ENCODE data around the gene RIPOR3.
"Not testable (repeated sequence)": the region's sequence is repeated elsewhere in the genome, so short reads cannot be mapped to it uniquely, and the experiment has no call there.

Gene RIPOR3

DNA sequence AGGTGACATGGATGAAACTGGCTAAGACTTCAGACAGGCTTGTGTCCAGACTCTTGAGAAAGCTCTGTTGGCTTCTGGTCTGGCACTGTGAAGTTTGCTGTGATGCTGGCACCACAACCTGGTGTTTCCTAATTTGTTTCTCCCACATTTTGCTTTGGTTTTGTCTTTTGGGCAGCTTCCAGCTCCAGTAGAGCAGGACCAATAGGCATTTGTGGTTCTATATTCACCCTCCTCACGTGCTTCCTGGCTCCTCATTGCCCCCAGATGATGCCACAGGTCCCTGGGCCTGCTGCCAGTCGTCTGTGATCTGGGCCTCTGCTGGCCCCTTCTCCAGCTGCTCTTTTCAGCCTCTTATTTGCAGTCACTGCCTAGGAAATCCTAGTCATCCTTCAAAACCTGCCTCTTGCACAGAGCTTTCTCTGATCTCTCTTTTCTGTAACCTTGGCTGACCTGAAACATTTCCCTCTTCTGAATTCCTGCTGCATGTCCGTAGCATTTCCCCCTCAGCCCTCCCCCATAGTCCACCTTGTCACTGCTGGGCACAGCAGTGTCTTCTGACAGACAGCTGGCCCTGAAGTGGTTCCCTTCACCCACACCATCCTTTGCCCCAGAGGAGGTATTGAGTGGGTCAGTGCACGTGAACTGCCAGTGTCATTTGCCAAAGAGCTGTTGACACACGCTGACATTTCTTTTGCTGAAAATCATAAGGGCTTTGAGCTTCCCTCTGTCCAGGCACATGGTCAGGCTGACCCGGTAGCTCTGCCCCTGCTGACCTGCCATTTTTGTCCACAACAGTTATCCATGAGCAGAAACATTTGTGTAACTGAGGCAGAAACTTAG, 118.2 kb downstream of the RIPOR3 start:
- Histone ChIP-seq H3K27me3 (no peaks in the 10 kb centered on the region), H3K4me2 (peak overlapping the region; percentile 50 to 83 (median 64)), H3K9me3 (replicated peaks in 1 of 11) (no peaks in the 10 kb centered on the region), H3K9ac (peak overlapping the region in 7 of 11 experiments; percentile 7 to 66 (median 29); a peak in 13 of 22 replicates), H3K27ac (peak overlapping the region in 7 of 11 experiments; percentile 0 to 54 (median 29); a peak in 12 of 22 replicates), H3K4me3 (no peak overlapping the region), H3K36me3 (peaks cover 65 to 94% (median 84%) of the 10 kb centered on the region in 11 experiments), H3K4me1 (peaks cover 46 to 52% (median 49%) of the 10 kb centered on the region in 10 experiments), H4K20me1 (peaks cover 37 to 98% (median 82%) of the 10 kb centered on the region in 11 experiments)
- TF ChIP-seq Cebpa-rat (IDR thresholded peaks at IDR 0.05): peak in 2 of 11 experiments; percentile 30 to 56; a peak in 2 of 22 replicates

DNA sequence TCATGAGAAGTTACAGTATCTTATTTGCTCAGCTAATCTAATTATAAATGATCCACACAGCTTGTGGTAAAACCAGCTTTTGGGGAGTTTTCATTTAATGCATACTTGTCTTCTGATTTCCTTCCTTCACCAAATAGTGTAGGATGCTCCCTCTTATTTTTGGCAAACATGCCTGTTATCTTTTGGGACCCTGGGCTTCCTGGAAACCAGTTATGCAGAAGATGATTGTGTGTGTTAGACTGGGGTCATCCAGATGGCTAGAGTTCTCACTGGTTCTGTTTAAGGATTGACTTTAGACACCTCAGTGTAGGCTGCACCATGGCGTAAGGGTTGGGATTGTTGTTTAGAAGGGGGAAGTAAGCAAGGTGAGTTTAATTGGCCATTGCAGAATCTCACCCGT, 119.9 kb downstream of the RIPOR3 start:
- no peak for TF ChIP-seq Cebpa-rat (IDR thresholded peaks at IDR 0.05)
- Histone ChIP-seq H4K20me1 (peaks cover 37 to 100% (median 80%) of the 10 kb centered on the region in 11 experiments), H3K27me3 (no peaks in the 10 kb centered on the region), H3K36me3 (peaks cover 66 to 94% (median 83%) of the 10 kb centered on the region in 11 experiments), H3K27ac (no peak overlapping the region), H3K4me2 (peak overlapping the region; percentile 48 to 83 (median 62); a peak in 14 of 22 replicates), H3K9me3 (replicated peaks in 1 of 11) (no peaks in the 10 kb centered on the region), H3K4me3 (no peak overlapping the region), H3K4me1 (peaks cover 46 to 66% (median 59%) of the 10 kb centered on the region in 10 experiments), H3K9ac (peak overlapping the region in 1 of 11 experiments; percentile 66; a peak in 2 of 22 replicates)

DNA sequence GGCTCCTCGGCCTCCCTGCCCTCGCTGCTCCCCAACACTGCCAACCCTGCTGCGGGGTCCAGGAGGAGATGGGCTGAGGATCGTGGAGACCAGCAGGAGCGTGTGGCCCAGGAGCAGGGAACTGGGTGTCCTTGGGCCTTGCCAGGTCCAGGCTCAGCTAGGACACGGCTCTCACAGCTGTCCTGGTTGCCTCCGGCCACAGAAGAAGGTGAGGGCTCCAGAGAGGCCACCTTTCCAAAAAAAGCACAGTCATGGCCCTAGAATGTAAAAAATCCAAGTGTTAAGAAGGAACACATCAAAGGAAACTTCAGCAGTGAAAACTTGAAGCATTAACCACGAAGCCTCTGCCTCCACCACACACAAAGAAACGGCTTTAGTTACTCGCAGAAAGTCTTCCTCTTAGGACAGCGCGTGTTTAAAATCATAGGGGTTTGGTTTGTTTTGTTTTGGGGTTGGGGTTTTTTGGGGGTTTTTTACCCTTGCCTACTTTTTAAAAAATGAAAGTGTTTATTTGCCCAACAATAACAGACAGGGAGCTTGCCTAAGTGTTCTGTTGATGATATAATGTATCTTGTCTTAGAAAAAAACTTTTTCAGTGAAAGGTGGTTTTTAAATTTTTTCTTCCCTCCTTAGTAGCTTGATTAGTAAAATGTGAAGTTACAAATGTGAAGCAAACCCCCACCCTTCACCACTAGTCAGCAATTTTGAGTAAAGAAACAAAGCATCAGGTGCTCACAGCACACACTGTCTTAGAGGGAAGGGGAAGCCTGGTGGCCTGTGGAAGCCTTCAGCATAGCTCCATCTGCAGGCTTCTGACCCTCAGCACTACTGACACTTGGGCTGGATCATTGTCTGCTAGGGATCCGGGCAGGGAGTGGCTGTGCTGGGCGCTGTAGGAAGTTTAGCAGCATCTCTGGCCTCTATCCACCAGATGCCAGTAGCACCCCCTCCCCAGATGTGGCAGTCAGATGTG, 121.2 kb downstream of the RIPOR3 start:
- peak overlapping the region; percentile 35 to 83 (median 58) for H3K4me2 ChIP-seq
- H3K9ac ChIP-seq: peak overlapping the region in 10 of 11 experiments; percentile 14 to 74 (median 28); a peak in 10 of 22 replicates
- H3K27me3 ChIP-seq: no peaks in the 10 kb centered on the region
- H3K4me1 ChIP-seq: peaks cover 46 to 78% (median 59%) of the 10 kb centered on the region in 10 experiments
- peaks cover 37 to 96% (median 82%) of the 10 kb centered on the region in 11 experiments for H4K20me1 ChIP-seq
- H3K4me3 ChIP-seq: no peak overlapping the region
- H3K27ac ChIP-seq: peak overlapping the region; percentile 12 to 68 (median 45); a peak in 20 of 22 replicates
- peaks cover 67 to 94% (median 83%) of the 10 kb centered on the region in 11 experiments for H3K36me3 ChIP-seq
- H3K9me3 ChIP-seq (replicated peaks in 1 of 11): no peaks in the 10 kb centered on the region
- no peak for TF ChIP-seq Cebpa-rat (IDR thresholded peaks at IDR 0.05)

DNA sequence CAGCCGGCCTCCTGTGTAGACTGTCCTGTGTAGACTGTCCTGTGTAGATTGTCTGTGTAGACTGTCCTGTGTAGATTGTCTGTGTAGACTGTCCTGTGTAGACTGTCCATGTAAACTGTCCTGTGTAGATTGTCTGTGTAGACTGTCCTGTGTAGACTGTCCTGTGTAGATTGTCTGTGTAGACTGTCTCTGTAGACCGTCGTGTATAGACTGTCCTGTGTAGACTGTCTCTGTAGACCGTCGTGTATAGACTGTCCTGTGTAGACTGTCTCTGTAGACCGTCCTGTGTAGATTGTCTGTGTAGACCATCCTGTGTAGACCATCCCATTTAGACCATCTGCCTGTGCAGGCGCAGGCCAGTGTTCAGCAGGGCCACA, 121.9 kb downstream of the RIPOR3 start:
- Histone ChIP-seq H3K9ac (peak overlapping the region in 8 of 11 experiments; percentile 2 to 74 (median 24); a peak in 7 of 22 replicates), H3K27ac (peak overlapping the region in 10 of 11 experiments; percentile 32 to 68 (median 46); a peak in 16 of 22 replicates), H4K20me1 (peaks cover 37 to 96% (median 83%) of the 10 kb centered on the region in 11 experiments)

DNA sequence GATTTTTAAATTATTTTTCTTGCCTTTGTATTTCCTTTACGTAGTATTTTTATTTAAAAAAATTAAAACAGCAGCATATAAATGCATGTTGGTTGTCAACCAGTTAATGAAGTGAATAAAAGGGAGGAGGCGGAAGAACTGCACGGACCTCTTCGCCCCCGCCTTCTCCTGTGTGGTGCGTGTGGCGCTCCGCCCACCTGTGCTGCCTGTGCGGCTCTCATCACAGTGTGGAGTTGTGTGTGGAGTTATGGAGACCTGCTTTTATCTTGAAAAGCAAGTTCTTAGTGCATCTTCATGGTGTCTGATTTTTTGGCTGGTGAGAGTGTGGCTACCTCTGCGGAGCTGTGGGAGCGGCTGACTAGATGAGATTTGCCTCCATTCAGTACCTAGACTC, 122.8 kb downstream of the RIPOR3 start:
- Histone ChIP-seq H3K36me3 (peaks cover 69 to 94% (median 83%) of the 10 kb centered on the region in 11 experiments), H3K4me2 (no peak overlapping the region), H3K27me3 (no peaks in the 10 kb centered on the region), H4K20me1 (peaks cover 36 to 95% (median 77%) of the 10 kb centered on the region in 11 experiments), H3K9ac (no peak overlapping the region), H3K4me3 (no peak overlapping the region), H3K4me1 (peaks cover 42 to 80% (median 56%) of the 10 kb centered on the region in 10 experiments), H3K9me3 (replicated peaks in 1 of 11) (no peaks in the 10 kb centered on the region), H3K27ac (no peak overlapping the region)
- no peak for TF ChIP-seq Cebpa-rat (IDR thresholded peaks at IDR 0.05)

More for the DNA sequence above, 121.9 kb downstream of the RIPOR3 start:
- H3K9me3 ChIP-seq (replicated peaks in 1 of 11); H3K4me3 ChIP-seq; H3K27me3 ChIP-seq: not testable (repeated sequence)
- Histone ChIP-seq H3K4me1 (peaks cover 46 to 80% (median 59%) of the 10 kb centered on the region in 10 experiments), H3K36me3 (peaks cover 67 to 94% (median 83%) of the 10 kb centered on the region in 11 experiments), H3K4me2 (peak overlapping the region; percentile 35 to 83 (median 58))

DNA sequence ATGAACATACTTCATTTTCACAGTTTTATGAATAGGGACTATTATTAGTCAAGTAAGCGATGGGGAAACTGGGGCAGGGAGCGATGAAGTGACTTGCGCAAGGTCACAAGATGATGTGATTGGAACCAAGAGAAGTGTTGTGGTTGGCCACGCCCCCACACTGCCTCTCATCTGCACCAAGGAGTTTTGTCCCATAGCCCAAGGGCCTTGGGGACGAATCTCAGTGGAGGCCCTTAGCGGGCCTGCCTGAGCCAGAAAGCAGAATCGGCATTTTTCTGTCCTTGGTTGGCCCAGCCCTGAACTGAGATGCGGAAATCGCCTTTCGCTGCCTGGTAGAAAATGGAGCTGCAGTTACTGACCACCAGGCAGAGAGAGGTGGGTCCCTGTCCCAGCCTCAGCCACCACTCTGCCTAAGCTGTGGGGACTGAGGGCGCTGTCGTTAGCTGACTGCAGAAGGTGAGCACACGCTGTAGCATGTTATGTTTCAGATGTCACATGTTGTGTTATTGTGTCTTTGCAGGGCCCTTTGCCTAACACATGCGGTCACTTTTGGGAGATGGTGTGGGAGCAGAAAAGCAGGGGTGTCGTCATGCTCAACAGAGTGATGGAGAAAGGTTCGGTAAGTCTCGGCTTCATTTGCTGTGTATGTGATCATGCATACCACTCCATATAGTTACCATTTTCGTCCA, 123.3 kb downstream of the RIPOR3 start:
- peaks cover 74 to 94% (median 86%) of the 10 kb centered on the region in 11 experiments for H3K36me3 ChIP-seq
- H4K20me1 ChIP-seq: peaks cover 31 to 95% (median 71%) of the 10 kb centered on the region in 11 experiments
- peak overlapping the region in 5 of 11 experiments; percentile 14 to 40 (median 25); a peak in 6 of 22 replicates for H3K4me2 ChIP-seq
- no peak for TF ChIP-seq Cebpa-rat (IDR thresholded peaks at IDR 0.05)
- peaks cover 37 to 74% (median 50%) of the 10 kb centered on the region in 10 experiments for H3K4me1 ChIP-seq
- H3K4me3 ChIP-seq: no peak overlapping the region
- H3K27ac ChIP-seq: no peak overlapping the region
- H3K9me3 ChIP-seq (replicated peaks in 1 of 11): no peaks in the 10 kb centered on the region
- no peak overlapping the region for H3K9ac ChIP-seq
- no peaks in the 10 kb centered on the region for H3K27me3 ChIP-seq

DNA sequence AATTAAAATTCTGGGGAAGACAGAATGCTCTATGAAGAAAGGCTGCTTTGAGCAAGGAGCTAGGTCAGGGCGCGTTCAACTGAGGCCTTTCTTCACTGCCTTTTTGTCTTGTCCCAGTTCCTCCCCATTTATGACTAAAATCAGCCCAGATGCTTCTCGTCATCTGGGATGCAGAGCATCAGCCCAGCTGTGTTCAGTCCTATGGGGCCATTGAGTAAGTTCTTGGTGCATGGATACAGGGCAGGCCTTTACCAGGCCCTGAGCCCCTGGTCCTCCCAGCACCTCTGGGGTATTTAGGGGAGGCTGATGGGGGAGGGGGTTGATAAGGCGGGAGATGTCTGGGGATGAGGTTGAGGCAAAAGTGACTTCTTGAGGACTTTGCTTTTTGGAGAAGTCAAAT, 125.5 kb downstream of the RIPOR3 start:
- peaks cover 86 to 98% (median 95%) of the 10 kb centered on the region in 11 experiments for H3K36me3 ChIP-seq
- H3K4me3 ChIP-seq: no peak overlapping the region
- H3K4me1 ChIP-seq: peaks cover 16 to 53% (median 30%) of the 10 kb centered on the region in 10 experiments
- no peaks in the 10 kb centered on the region for H3K27me3 ChIP-seq
- H4K20me1 ChIP-seq: peaks cover 19 to 95% (median 62%) of the 10 kb centered on the region in 11 experiments; a peak in 21 of 22 replicates
- no peak overlapping the region for H3K27ac ChIP-seq
- no peaks in the 10 kb centered on the region for H3K9me3 ChIP-seq (replicated peaks in 1 of 11)
- no peak overlapping the region for H3K9ac ChIP-seq
- no peak for TF ChIP-seq Cebpa-rat (IDR thresholded peaks at IDR 0.05)
- H3K4me2 ChIP-seq: peak overlapping the region in 1 of 11 experiments; percentile 25; a peak in 1 of 22 replicates

DNA sequence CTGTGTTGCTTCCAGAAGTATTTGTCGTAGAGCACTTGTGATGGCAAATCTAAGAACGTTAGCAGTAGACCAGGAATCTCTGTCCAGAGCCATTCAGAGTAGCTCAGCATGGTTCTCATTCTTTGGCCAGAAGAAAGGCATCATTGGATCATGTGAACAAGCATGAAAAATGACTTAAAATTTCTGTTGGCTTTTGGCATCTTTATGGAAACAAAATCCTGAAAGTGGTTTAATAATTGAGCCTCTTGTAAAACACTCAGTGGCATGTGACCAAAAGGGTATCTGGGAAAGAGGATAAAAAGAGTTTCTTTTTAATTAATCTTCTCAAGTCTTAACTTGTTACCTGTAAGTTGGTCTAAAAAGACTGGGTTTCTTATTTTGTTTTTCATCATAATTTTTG, 126.0 kb downstream of the RIPOR3 start:
- Histone ChIP-seq H3K27ac (no peak overlapping the region), H3K36me3 (peaks cover 91 to 96% (median 95%) of the 10 kb centered on the region in 11 experiments), H3K4me3 (no peak overlapping the region), H4K20me1 (peaks cover 14 to 95% (median 62%) of the 10 kb centered on the region in 11 experiments; a peak in 19 of 22 replicates), H3K9ac (no peak overlapping the region), H3K4me1 (peaks cover 11 to 48% (median 25%) of the 10 kb centered on the region in 10 experiments), H3K27me3 (no peaks in the 10 kb centered on the region), H3K9me3 (replicated peaks in 1 of 11) (no peaks in the 10 kb centered on the region), H3K4me2 (no peak overlapping the region)
- TF ChIP-seq Cebpa-rat (IDR thresholded peaks at IDR 0.05): no peak
